ENCODE results near the gene FERMT2. TPM values are rescaled to one million over a fixed set of nuclear protein-coding genes. Genes with fewer than 3 reads are reported as not detected.
A peak's percentile ranks its signal among the peaks of the same experiment; 100 is the strongest.
"Not testable (repeated sequence)": the region's sequence is repeated elsewhere in the genome, so short reads cannot be mapped to it uniquely, and the experiment has no call there.

Gene FERMT2
- total and polyA plus RNA-seq, 4 donors = 23.9 to 51.3 (median 40.4) TPM

DNA sequence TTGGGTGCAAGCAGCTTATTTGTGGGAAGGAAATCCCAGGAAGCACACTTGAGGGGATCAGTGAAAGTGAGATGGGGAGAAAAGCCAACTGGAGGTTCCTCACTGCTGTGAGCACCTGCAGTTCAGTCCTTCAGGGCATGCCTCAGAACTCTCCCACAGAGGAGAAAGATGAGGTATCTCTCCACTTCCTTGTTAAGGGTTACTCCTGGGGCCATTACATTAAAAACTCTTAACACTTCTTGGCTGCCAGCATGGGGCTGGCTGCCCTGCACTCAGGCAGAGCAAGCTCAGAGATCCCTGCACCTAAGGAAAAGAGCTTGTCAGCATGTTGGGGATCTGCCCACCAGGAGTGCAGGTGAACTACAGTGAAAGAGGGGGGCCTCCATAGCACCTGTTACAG lies 28.8 kb downstream of the FERMT2 start:
- Histone ChIP-seq H3K27ac (ENCODE audit: low read depth in 1 of 2, low read length in 2 of 2) (peak overlapping the region in 1 of 2 donors; percentile 28), H3K4me1 (ENCODE audit: control insufficient read depth in 4 of 4, insufficient read depth in 4 of 4, low read length in 3 of 4) (peaks cover 18 to 82% (median 70%) of the 10 kb centered on the region in 4 donors), H3K9ac (ENCODE audit: low read depth in 1 of 2, low read length in 2 of 2) (no peak overlapping the region), H3K9me3 (ENCODE audit: control insufficient read depth in 4 of 4, low read length in 3 of 4) (no peaks in the 10 kb centered on the region), H3K36me3 (ENCODE audit: control insufficient read depth in 4 of 4, insufficient read depth in 3 of 4, low read depth in 1 of 4, low read length in 3 of 4) (peaks cover 0 to under 1% (median 0%) of the 10 kb centered on the region in 4 donors), H3K4me3 (ENCODE audit: low read depth in 1 of 3, low read length in 3 of 3) (no peak overlapping the region), H3K27me3 (ENCODE audit: control insufficient read depth in 4 of 4, insufficient read depth in 4 of 4, low read length in 3 of 4) (no peaks in the 10 kb centered on the region)
- no peak for TF ChIP-seq RXRA (IDR thresholded peaks at IDR 0.05)
- TF ChIP-seq, protein P1, sequence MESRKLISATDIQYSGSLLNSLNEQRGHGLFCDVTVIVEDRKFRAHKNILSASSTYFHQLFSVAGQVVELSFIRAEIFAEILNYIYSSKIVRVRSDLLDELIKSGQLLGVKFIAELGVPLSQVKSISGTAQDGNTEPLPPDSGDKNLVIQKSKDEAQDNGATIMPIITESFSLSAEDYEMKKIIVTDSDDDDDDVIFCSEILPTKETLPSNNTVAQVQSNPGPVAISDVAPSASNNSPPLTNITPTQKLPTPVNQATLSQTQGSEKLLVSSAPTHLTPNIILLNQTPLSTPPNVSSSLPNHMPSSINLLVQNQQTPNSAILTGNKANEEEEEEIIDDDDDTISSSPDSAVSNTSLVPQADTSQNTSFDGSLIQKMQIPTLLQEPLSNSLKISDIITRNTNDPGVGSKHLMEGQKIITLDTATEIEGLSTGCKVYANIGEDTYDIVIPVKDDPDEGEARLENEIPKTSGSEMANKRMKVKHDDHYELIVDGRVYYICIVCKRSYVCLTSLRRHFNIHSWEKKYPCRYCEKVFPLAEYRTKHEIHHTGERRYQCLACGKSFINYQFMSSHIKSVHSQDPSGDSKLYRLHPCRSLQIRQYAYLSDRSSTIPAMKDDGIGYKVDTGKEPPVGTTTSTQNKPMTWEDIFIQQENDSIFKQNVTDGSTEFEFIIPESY (IDR thresholded peaks at IDR 0.05) = no peak
- TF ChIP-seq, protein P2, sequence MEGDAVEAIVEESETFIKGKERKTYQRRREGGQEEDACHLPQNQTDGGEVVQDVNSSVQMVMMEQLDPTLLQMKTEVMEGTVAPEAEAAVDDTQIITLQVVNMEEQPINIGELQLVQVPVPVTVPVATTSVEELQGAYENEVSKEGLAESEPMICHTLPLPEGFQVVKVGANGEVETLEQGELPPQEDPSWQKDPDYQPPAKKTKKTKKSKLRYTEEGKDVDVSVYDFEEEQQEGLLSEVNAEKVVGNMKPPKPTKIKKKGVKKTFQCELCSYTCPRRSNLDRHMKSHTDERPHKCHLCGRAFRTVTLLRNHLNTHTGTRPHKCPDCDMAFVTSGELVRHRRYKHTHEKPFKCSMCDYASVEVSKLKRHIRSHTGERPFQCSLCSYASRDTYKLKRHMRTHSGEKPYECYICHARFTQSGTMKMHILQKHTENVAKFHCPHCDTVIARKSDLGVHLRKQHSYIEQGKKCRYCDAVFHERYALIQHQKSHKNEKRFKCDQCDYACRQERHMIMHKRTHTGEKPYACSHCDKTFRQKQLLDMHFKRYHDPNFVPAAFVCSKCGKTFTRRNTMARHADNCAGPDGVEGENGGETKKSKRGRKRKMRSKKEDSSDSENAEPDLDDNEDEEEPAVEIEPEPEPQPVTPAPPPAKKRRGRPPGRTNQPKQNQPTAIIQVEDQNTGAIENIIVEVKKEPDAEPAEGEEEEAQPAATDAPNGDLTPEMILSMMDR (IDR thresholded peaks at IDR 0.05; ENCODE audit: low read depth, low read length, missing input control) = no peak
- no peak for TF ChIP-seq SP1 (IDR thresholded peaks at IDR 0.05)
- no peak for TF ChIP-seq HNF4A (conservative IDR thresholded peaks at IDR 0.05)
- no peak for DNase-seq (ENCODE audit: low spot score)

DNA sequence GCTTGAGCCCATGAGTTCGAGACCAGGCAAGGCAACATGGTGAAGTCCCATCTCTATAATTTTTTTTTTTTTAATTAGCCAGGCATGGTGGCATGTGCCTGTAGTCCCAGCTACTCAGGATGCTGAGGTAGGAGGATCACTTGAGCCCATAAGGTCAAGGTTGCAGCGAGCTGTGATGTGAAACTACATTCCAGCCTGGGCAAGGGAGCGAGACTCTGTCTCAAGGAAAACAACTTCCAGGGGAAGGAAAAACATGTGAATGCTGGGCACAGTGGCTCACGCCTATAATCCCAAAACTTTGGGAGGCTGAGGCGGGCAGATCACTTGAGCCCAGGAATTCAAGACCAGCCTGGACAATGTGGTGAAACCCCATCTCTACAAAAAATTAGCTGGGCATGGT lies 30.4 kb downstream of the FERMT2 start:
- not testable (repeated sequence) for H3K4me3 ChIP-seq (ENCODE audit: low read depth in 1 of 3, low read length in 3 of 3); H3K36me3 ChIP-seq (ENCODE audit: control insufficient read depth in 4 of 4, insufficient read depth in 3 of 4, low read depth in 1 of 4, low read length in 3 of 4); H3K9ac ChIP-seq (ENCODE audit: low read depth in 1 of 2, low read length in 2 of 2); DNase-seq (ENCODE audit: low spot score); H3K27me3 ChIP-seq (ENCODE audit: control insufficient read depth in 4 of 4, insufficient read depth in 4 of 4, low read length in 3 of 4); H3K9me3 ChIP-seq (ENCODE audit: control insufficient read depth in 4 of 4, low read length in 3 of 4)
- Histone ChIP-seq H3K4me1 (ENCODE audit: control insufficient read depth in 4 of 4, insufficient read depth in 4 of 4, low read length in 3 of 4) (peaks cover 15 to 78% (median 59%) of the 10 kb centered on the region in 4 donors), H3K27ac (ENCODE audit: low read depth in 1 of 2, low read length in 2 of 2) (peak overlapping the region; percentile 38 to 66)
- WGBS = 85% methylated on average over 5 of the region's 5 CpGs

DNA sequence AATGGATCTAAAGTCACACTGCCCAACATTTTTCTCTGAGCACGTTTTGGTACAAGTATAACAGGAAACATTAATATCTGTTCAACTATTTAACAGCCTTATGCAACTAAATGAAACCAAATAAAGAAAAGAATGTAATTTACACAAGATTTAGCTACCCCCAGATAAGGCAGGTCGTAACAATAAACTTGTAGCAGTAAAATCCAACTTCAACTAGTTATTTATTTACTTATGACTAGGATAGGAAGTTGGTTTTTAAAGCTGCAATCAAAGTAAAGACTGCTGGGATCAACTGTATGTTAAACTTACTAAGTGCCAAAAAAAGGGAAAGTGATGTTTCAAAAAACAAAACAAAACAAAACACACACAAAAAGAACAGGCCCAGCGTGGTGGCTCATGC lies 30.9 kb downstream of the FERMT2 start:
- H3K9me3 ChIP-seq (ENCODE audit: control insufficient read depth in 4 of 4, low read length in 3 of 4) = no peaks in the 10 kb centered on the region
- WGBS = 16% methylated on average over 3 of the region's 3 CpGs
- no peaks in the 10 kb centered on the region for H3K27me3 ChIP-seq (ENCODE audit: control insufficient read depth in 4 of 4, insufficient read depth in 4 of 4, low read length in 3 of 4)
- no peak for DNase-seq (ENCODE audit: low spot score)
- no peak overlapping the region for H3K4me3 ChIP-seq (ENCODE audit: low read depth in 1 of 3, low read length in 3 of 3)
- no peak overlapping the region for H3K9ac ChIP-seq (ENCODE audit: low read depth in 1 of 2, low read length in 2 of 2)
- H3K4me1 ChIP-seq (ENCODE audit: control insufficient read depth in 4 of 4, insufficient read depth in 4 of 4, low read length in 3 of 4) = peaks cover 15 to 75% (median 55%) of the 10 kb centered on the region in 4 donors
- peak overlapping the region; percentile 38 to 66 for H3K27ac ChIP-seq (ENCODE audit: low read depth in 1 of 2, low read length in 2 of 2)
- H3K36me3 ChIP-seq (ENCODE audit: control insufficient read depth in 4 of 4, insufficient read depth in 3 of 4, low read depth in 1 of 4, low read length in 3 of 4) = peaks cover 0 to 3% (median 0%) of the 10 kb centered on the region in 4 donors
- TF ChIP-seq RXRA (IDR thresholded peaks at IDR 0.05) (peak in 1 of 2 donors; percentile 39), NR2F2 (IDR thresholded peaks at IDR 0.05) (no peak), TAF1 (conservative IDR thresholded peaks at IDR 0.05) (no peak), FOXA2 (IDR thresholded peaks at IDR 0.05) (peak; percentile 29), HNF4A (conservative IDR thresholded peaks at IDR 0.05) (peak in 1 of 2 donors; percentile 31), FOXA1 (IDR thresholded peaks at IDR 0.05) (no peak), RAD21 (IDR thresholded peaks at IDR 0.05) (no peak), GABPA (IDR thresholded peaks at IDR 0.05 in 1 of 2, conservative IDR thresholded peaks at IDR 0.05 in 1 of 2) (no peak), EGR1 (IDR thresholded peaks at IDR 0.05; ENCODE audit: low read depth in 2 of 2) (no peak), YY1 (IDR thresholded peaks at IDR 0.05) (peak; percentile 26)
- TF ChIP-seq, protein P2 (IDR thresholded peaks at IDR 0.05; ENCODE audit: low read depth, low read length, missing input control) = no peak
- TF ChIP-seq, protein P1 (IDR thresholded peaks at IDR 0.05) = no peak
- TF ChIP-seq, protein P3, sequence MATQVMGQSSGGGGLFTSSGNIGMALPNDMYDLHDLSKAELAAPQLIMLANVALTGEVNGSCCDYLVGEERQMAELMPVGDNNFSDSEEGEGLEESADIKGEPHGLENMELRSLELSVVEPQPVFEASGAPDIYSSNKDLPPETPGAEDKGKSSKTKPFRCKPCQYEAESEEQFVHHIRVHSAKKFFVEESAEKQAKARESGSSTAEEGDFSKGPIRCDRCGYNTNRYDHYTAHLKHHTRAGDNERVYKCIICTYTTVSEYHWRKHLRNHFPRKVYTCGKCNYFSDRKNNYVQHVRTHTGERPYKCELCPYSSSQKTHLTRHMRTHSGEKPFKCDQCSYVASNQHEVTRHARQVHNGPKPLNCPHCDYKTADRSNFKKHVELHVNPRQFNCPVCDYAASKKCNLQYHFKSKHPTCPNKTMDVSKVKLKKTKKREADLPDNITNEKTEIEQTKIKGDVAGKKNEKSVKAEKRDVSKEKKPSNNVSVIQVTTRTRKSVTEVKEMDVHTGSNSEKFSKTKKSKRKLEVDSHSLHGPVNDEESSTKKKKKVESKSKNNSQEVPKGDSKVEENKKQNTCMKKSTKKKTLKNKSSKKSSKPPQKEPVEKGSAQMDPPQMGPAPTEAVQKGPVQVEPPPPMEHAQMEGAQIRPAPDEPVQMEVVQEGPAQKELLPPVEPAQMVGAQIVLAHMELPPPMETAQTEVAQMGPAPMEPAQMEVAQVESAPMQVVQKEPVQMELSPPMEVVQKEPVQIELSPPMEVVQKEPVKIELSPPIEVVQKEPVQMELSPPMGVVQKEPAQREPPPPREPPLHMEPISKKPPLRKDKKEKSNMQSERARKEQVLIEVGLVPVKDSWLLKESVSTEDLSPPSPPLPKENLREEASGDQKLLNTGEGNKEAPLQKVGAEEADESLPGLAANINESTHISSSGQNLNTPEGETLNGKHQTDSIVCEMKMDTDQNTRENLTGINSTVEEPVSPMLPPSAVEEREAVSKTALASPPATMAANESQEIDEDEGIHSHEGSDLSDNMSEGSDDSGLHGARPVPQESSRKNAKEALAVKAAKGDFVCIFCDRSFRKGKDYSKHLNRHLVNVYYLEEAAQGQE (IDR thresholded peaks at IDR 0.05) = no peak
- TF ChIP-seq, protein P4, sequence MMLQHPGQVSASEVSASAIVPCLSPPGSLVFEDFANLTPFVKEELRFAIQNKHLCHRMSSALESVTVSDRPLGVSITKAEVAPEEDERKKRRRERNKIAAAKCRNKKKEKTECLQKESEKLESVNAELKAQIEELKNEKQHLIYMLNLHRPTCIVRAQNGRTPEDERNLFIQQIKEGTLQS (IDR thresholded peaks at IDR 0.05) = no peak
